ENCODE results near the gene PLEKHN1. TPM values are rescaled to one million over a fixed set of nuclear protein-coding genes. Genes with fewer than 3 reads are reported as not detected.

The PLEKHN1 gene
- total RNA-seq, 1 experiment from 2014 or later, result 7.9 TPM

GRCh38 chr1:966704-967300 lies 520 bp downstream of the PLEKHN1 start:
- peak; percentile 85 for DNase-seq (ENCODE audit: unreplicated experiment)
- Mint-ChIP-seq H3K27me3 (ENCODE audit: insufficient read depth, unreplicated experiment) (no peaks in the 10 kb centered on the region), H3K36me3 (ENCODE audit: insufficient read depth, unreplicated experiment) (peaks cover 11% of the 10 kb centered on the region), H3K9me3 (ENCODE audit: unreplicated experiment) (no peaks in the 10 kb centered on the region), H3K4me1 (ENCODE audit: insufficient read depth, unreplicated experiment) (peaks cover 4% of the 10 kb centered on the region), H3K4me3 (ENCODE audit: unreplicated experiment) (peak overlapping the region; percentile 75), H3K27ac (ENCODE audit: low read depth, unreplicated experiment) (peak overlapping the region; percentile 77)
- intact Hi-C loops (cut with micrococcal nuclease), result no loop called here
- TF ChIP-seq CTCF (IDR thresholded peaks at IDR 0.05; ENCODE audit: unreplicated experiment), result no peak
- CTCF ChIA-PET, result interaction anchor here (0.6 to 1.9 kb wide), 5 partner anchors 9 to 97 kb away, joined by 4 to 7 read pairs (median 5); no protein-coding TSS in a partner anchor
- POLR2A ChIA-PET, result interaction anchor here (0.5 to 1.8 kb wide), 11 partner anchors 8 to 62 kb away, joined by 3 to 11 read pairs (median 5); partner anchors contain the start of gene NOC2L
- BruUV-seq (replicated peaks), result no TSS peak

- peaks cover 11% of the 10 kb centered on the region for H3K36me3 Mint-ChIP-seq (ENCODE audit: insufficient read depth, unreplicated experiment)
- ChIA-PET CTCF (interaction anchor here (0.5 to 1.9 kb wide), 7 partner anchors 9 to 185 kb away, joined by 3 to 7 read pairs (median 4); no protein-coding TSS in a partner anchor), POLR2A (interaction anchor here (0.5 to 1.8 kb wide), 10 partner anchors 9 to 350 kb away, joined by 3 to 11 read pairs (median 4); partner anchors contain the start of gene NOC2L)
- peaks cover 4% of the 10 kb centered on the region for H3K4me1 Mint-ChIP-seq (ENCODE audit: insufficient read depth, unreplicated experiment)
- H3K27me3 Mint-ChIP-seq (ENCODE audit: insufficient read depth, unreplicated experiment), result no peaks in the 10 kb centered on the region
- no TSS peak for BruUV-seq (replicated peaks)
- intact Hi-C loops (cut with micrococcal nuclease), result no loop called here
- no peaks in the 10 kb centered on the region for H3K9me3 Mint-ChIP-seq (ENCODE audit: unreplicated experiment)
- no peak overlapping the region for H3K27ac Mint-ChIP-seq (ENCODE audit: low read depth, unreplicated experiment)
- TF ChIP-seq CTCF (IDR thresholded peaks at IDR 0.05; ENCODE audit: unreplicated experiment), result no peak
- DNase-seq (ENCODE audit: unreplicated experiment), result no peak
- H3K4me3 Mint-ChIP-seq (ENCODE audit: unreplicated experiment), result peak overlapping the region; percentile 75
Observed at GRCh38 chr1:967466-968343, 1.4 kb downstream of the PLEKHN1 start.

GRCh38 chr1:969260-969855 lies 3.1 kb downstream of the PLEKHN1 start:
- TF ChIP-seq CTCF (IDR thresholded peaks at IDR 0.05; ENCODE audit: unreplicated experiment), result no peak

More at GRCh38 chr1:969260-969855, 3.1 kb downstream of the PLEKHN1 start:
- Mint-ChIP-seq H3K36me3 (ENCODE audit: insufficient read depth, unreplicated experiment) (peaks cover 7% of the 10 kb centered on the region), H3K4me3 (ENCODE audit: unreplicated experiment) (no peak overlapping the region), H3K27ac (ENCODE audit: low read depth, unreplicated experiment) (no peak overlapping the region), H3K4me1 (ENCODE audit: insufficient read depth, unreplicated experiment) (peaks cover 4% of the 10 kb centered on the region), H3K27me3 (ENCODE audit: insufficient read depth, unreplicated experiment) (no peaks in the 10 kb centered on the region), H3K9me3 (ENCODE audit: unreplicated experiment) (no peaks in the 10 kb centered on the region)
- ChIA-PET CTCF (no interaction called here), POLR2A (no interaction called here)
- no TSS peak for BruUV-seq (replicated peaks)
- DNase-seq (ENCODE audit: unreplicated experiment), result no peak
- intact Hi-C loops (cut with micrococcal nuclease), result no loop called here
